Tibial nerve (tissue), 3 donors: ENCODE results near the gene FLNA.

Source experiments
- CTCF ChIP-seq, 5 experiments: fragments of 200-600 bp in 3 of 5; fragments of 450-650 bp in 2 of 5; sonication (generic) in 3 of 5; IDR thresholded peaks; one replicate each; pipeline ENCODE4 v1.5.1; 2016 to 2019; ENCODE audit warnings: antibody characterized with exemption in 5 of 5, mild to moderate bottlenecking in 3 of 5, moderate library complexity in 2 of 5
- POLR2A ChIP-seq, 2 donors: fragments of 450-650 bp; IDR thresholded peaks; one replicate each; pipeline ENCODE4 v1.6.1; 2017; ENCODE audit warnings: antibody characterized with exemption in 2 of 2, mild to moderate bottlenecking in 2 of 2, moderate library complexity in 2 of 2

DNA sequence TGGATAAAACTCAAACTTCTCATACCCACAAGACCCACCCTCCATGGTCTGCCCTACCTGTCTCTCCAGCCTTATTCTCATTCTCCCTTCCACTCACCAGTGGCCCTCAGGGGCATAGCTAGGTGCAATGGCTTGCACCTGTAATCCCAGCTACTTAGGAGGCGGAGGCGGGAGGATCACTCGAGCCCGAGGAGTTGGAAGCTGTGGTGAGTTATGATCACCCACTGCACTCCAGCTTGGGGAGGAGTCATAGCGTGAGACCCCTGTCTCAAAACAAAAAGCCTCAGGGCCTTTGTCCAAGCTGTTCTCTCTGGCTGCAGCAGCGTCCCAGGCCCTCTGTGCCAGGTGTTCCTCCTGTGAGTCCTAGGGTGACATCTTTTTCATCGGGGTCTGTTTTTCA, 62.3 kb downstream of the FLNA start:
- no peak for TF ChIP-seq CTCF (IDR thresholded peaks at IDR 0.05)
- TF ChIP-seq POLR2A (IDR thresholded peaks at IDR 0.05) = no peak
